ENCODE data around the gene MACROD2. TPM values are rescaled to one million over a fixed set of nuclear protein-coding genes. Genes with fewer than 3 reads are reported as not detected.

MACROD2 gene
- total and polyA plus RNA-seq, 2 of the 4 experiments (the other 2 are of a cell fraction) = not detected

- intact Hi-C loops (cut with micrococcal nuclease) = loop anchor here (10.0 kb wide), 1 partner anchor 1319 kb away; the partner anchor contains the start of gene FLRT3
- 0 out of 2 replicates have a peak overlapping the region, but pooled peaks have one; percentile 53 for H3K14ac ChIP-seq (replicated peaks; ENCODE audit: low read depth, low read length)
- CTCF ChIA-PET = interaction anchor here (0.6 to 1.0 kb wide), 3 partner anchors 8 to 78 kb away, joined by 3 to 4 read pairs (median 3); no protein-coding TSS in a partner anchor
- no peak overlapping the region; the same call in 1 of the 2 replicates for H3K18ac ChIP-seq (ENCODE audit: low read depth, low read length)
- H3K4ac ChIP-seq (ENCODE audit: low read depth, low read length) = 0 out of 2 replicates have a peak overlapping the region, but pooled peaks have one; percentile 11
- peak overlapping the region; percentile 20; the same call in 1 of the 2 replicates for H2BK120ac ChIP-seq (ENCODE audit: low read depth, low read length)
- H3K4me1 ChIP-seq (ENCODE audit: control insufficient read depth, insufficient read depth, low read length) = peaks cover 7% of the 10 kb centered on the region; the same call in 1 of the 2 replicates
- H3K27me3 ChIP-seq (ENCODE audit: control insufficient read depth, insufficient read depth, low read length) = no peaks in the 10 kb centered on the region
- H4K20me1 ChIP-seq (ENCODE audit: insufficient read depth, low read length) = no peaks in the 10 kb centered on the region
- ATAC-seq (ENCODE audit: low read depth) (no peak), DNase-seq (peak; percentile 48)
- BruUV-seq (replicated peaks) = no TSS peak
- dilution Hi-C loops (cut with HindIII; ENCODE audit: low sequenced_read_pairs, unreplicated experiment) = no loop called here
- no peak overlapping the region for H3K4me2 ChIP-seq (ENCODE audit: low read depth, low read length)
- no peak overlapping the region for H3K56ac ChIP-seq (ENCODE audit: extremely low read depth, insufficient read depth, low read length)
- no peaks in the 10 kb centered on the region for H3K9me3 ChIP-seq (ENCODE audit: control insufficient read depth, insufficient read depth, low read length)
- H3K9me1 ChIP-seq (ENCODE audit: insufficient read depth, low read length) = no peaks in the 10 kb centered on the region
- TF ChIP-seq FOS (IDR thresholded peaks at IDR 0.05; ENCODE audit: low read depth, low read length) (no peak), CHD1 (IDR thresholded peaks at IDR 0.05; ENCODE audit: low read depth, low read length) (no peak), SMC3 (IDR thresholded peaks at IDR 0.05; ENCODE audit: low read depth, low read length) (no peak), RAD21 (IDR thresholded peaks at IDR 0.05; ENCODE audit: low read length) (no peak)
- no peak overlapping the region for H3K9ac ChIP-seq (ENCODE audit: low read depth, low read length)
- in situ Hi-C loops (cut with MboI; ENCODE audit: low sequenced_read_pairs) = no loop called here
- no peak overlapping the region for H3K27ac ChIP-seq (ENCODE audit: insufficient read depth, low read length)
- no peak overlapping the region for H4K91ac ChIP-seq (ENCODE audit: insufficient read depth, low read depth, low read length)
- no peaks in the 10 kb centered on the region for H3K79me1 ChIP-seq (ENCODE audit: low read depth in 1 of 2, low read length in 2 of 2)
- no peak overlapping the region for H3K23ac ChIP-seq (ENCODE audit: low read depth, low read length)
- POLR2A ChIA-PET (ENCODE audit: unreplicated experiment) = no interaction called here
- H2AK9ac ChIP-seq (replicated peaks; ENCODE audit: low read depth, low read length, poor library complexity) = no peak overlapping the region
- no peak overlapping the region for H3K4me3 ChIP-seq (ENCODE audit: insufficient read depth, low read depth, low read length)
- peak overlapping the region; percentile 44 for H2AFZ ChIP-seq (replicated peaks; ENCODE audit: low read length, poor library complexity)
- no peak overlapping the region for H2BK5ac ChIP-seq (ENCODE audit: low read depth, low read length, poor library complexity, severe bottlenecking)
- H4K8ac ChIP-seq (ENCODE audit: low read depth in 2 of 2, low read length in 2 of 2) = no peak overlapping the region
- H2BK15ac ChIP-seq (ENCODE audit: low read depth, low read length) = no peak overlapping the region
- no CpG with 5 or more reads among the region's 8 CpGs for WGBS, 2 experiments (ENCODE audit: extremely low coverage in 2 of 2, insufficient read length in 1 of 2)
- H2AK5ac ChIP-seq (ENCODE audit: low read depth, low read length) = no peak overlapping the region; the same call in 1 of the 2 replicates
- no peak overlapping the region for H4K5ac ChIP-seq (ENCODE audit: low read depth, low read length)
- H3K36me3 ChIP-seq (ENCODE audit: control insufficient read depth, insufficient read depth, low read length) = no peaks in the 10 kb centered on the region
- H2BK20ac ChIP-seq (ENCODE audit: low read depth, low read length) = 0 out of 2 replicates have a peak overlapping the region, but pooled peaks have one; percentile 40
These were observed 1658.3 kb downstream of the MACROD2 start for GRCh38 chr20:15653396-15654207.

All from IMR-90 (cell line).